ENCODE results near the gene PASK.
A peak's percentile ranks its signal among the peaks of the same experiment; 100 is the strongest.
"Not testable (repeated sequence)": the region's sequence is repeated elsewhere in the genome, so short reads cannot be mapped to it uniquely, and the experiment has no call there.

Gene PASK

DNA sequence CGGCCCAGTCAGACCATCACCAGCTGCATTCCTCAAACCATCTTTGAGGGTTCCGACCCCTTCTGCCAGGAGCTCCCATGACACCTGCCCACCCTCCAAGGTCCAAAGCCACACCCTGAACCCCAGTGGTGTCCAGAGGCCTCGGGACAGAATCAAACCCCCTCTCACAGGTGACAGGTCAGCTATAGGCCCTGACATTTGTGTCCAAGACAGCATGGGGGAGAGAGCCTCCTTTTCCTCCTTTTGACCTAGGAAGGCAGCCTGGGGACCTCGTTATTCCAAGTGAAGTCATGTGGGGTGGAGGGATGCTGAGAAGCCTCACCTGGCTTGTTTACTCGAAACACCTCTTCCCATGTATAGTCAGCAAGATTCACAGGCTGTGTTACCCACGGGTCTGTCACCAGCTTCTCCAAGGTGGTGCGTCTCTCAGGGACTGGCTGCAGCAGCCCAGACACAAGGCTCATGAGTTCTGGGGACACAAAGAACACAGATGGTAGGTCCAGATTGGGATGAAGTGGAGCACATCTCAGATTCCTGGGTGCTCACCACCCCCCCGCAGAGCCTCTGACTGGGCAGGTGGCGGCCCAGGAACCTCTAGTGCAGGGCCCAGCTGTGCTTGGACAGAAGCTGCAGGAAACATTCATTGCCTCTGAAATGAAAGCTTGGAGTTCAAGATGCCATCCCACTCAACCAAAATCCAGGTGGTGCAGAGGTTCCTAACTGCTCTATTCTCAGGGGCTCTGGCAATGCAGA, 42.1 kb downstream of the PASK start:
- DNase-seq (ENCODE audit: low read depth, low spot score) = no peak

DNA sequence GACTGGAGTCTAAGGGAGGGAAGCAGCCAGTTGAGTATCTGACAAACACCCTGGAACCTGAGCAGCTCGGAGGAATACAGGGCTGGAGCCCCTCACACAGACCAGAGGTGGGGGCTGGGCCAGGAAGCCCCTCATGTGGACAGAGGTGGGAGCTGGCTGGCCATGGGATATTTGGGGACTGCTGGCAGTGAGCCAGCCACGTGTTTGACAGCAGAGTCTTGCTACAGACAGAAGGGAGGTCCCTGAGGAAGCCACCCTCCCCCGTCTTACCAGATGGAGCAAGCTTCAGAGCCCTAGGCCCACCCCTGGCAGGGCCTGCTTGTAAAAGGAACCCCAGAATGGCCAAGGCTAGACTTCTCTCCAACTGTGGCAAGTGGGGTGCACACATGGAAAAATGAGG, 43.6 kb downstream of the PASK start:
- no peak for DNase-seq (ENCODE audit: low read depth, low spot score)

- not testable (repeated sequence) for DNase-seq (ENCODE audit: low read depth, low spot score)
Measured at GRCh38 chr2:241104611-241105010, 44.7 kb downstream of the PASK start.

GRCh38 chr2:241103176-241103595, 46.1 kb downstream of the PASK start:
- no peak for DNase-seq (ENCODE audit: low read depth, low spot score)

DNA sequence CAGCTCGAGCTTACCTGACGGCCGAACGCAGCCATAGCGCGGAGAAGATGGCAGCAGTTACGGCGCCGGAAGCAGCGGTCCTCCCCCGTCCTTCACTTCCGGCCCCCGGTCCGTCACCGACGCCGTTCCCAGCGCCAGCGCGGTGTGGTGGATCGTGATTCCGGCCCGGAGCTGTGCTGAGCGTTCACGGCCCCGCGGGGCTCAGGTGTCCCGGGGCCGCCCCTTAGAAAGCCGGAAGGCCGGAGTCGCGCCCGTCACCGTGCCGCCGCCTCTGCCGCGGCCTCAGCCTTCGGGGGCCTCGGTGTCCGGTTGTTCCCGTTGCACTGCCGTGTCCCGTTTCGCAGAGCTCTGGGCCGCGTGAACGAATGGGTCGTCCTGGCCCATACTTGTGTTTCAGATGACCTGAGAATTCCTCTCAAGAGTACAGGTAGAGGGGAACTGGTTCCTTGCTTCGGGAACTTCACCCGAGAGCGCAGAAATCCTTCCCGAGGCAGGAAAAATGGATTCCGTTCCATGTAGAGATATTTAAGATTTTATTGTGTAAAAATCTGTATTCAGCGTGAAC, 47.0 kb downstream of the PASK start, which contains the start of gene MTERF4:
Gene MTERF4, minus strand, starts transcription at position 49 of the 565 bp plus-strand sequence. Its CDS starts 14 bp downstream, at position 35.
- peak; percentile 68 for DNase-seq (ENCODE audit: low read depth, low spot score)

GRCh38 chr2:241099246-241099645, 50.0 kb downstream of the PASK start:
- no peak for DNase-seq (ENCODE audit: low read depth, low spot score)

DNA sequence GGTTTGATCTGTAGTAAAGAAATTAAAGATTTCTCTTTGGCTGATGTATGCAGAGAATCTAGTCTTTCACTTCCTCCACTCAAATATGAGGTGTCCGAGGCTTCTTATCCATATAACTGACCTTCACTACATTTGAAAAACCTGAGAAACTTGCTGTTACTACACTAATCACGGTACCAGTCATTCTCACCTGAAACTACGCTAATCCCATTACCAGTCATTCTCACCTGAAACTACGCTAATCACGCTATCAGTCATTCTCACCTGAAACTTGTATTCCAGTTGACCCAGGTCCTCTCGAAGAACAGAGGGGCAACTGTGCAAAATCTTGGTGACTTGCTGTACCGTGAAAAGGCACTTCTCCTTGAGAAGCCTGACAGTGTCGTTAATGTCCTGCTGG, 52.3 kb downstream of the PASK start:
- DNase-seq (ENCODE audit: low read depth, low spot score) = no peak

DNA sequence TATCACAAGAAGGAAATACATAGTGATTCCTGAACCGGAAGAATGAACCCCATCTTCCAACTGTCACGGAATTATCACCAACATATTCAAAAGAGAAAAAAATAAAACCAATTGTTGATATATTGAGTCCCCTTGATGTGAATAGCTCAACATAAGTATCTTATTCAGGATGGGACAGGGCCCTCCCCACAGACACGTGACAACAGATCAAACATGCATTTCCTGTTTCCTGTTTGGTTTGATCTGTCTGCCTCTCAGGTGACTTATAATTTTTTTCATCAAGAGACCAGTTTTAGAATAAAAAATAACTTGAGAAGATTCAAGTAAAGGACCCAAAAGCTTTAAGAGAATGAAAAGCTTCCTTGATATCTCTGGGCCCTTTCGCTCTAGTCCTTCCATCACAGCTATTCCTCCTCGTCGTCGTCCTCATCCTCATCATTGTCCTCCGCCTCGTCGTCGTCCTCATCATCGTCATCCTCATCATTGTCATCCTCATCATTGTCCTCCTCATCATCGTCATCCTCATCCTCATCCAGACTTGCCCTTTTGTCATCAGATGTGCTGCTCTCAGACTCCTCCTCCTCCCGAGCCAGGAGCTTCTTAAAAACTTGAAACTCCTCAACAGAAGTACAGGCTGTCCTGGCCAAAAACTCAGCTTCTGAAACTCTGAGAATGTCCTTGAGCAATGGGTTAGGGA, 53.5 kb downstream of the PASK start:
- DNase-seq (ENCODE audit: low read depth, low spot score) = no peak

DNA sequence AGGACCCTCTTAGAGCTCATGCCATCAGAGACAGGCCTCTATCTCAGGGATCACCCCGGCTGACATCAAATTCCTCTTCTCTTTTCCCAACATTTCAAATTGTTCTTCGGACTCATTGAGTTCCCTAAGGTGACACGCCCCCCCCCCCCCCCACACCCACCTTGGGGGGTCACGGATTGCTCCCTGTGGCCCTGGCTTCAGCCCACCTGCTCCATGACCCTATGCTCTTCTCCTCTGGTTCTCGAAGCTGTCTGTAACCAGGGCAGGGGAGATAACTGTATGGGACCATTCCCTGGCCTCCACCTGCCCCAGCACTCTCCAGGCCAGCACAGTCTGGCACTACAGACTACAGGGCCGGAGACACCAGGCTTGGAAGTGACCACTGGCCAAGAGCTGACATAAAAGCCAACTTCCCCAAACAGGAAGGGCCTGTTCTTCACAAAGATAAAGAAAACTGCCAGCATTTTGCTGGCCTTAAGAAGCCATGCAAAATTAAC, 54.3 kb downstream of the PASK start:
- no peak for DNase-seq (ENCODE audit: low read depth, low spot score)

DNA sequence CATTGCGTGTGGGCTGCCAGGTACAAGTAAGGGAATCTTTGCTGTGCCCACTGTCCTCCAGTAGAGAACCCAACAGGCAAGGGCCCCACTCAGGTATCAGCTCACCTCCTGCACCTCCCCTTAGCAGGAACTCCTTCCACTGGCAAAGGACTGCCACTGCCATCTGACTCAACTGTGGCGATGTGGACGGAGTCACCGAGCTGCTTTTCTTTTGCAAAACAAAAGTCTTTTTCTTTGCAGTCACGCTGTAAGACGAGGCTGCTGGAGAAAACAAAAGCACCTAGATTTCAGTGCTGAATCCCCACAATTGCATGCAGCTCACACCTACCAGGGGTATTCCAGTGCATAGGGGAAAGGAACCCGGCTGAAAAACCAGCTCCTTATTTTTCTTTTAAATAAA, 55.1 kb downstream of the PASK start:
- no peak for DNase-seq (ENCODE audit: low read depth, low spot score)

DNA sequence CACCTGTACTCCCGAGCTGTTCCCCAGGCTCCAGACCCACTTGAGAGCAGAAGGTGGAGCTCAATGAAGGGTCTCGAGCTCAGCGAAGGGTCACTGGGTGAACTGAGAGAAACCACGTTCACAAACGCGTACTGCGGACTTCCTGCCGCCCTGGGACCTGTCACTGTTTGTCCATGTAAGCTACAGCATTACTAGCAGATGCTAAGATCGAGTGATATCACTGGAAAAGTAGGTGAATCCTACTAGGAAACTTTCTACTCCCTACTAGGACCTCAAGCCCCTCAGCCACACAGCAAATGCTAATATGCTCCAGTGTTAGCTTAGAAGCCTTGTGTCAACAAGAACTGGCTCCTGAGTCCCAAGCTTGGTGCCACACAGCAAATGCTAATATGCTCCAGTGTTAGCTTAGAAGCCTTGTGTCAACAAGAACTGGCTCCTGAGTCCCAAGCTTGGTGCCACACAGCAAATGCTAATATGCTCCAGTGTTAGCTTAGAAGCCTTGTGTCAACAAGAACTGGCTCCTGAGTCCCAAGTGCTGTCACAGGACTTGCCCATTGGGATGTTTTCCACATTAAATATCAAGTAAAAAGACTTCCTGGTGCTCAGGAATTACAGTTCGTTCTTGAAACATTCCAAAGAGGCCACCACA, 56.0 kb downstream of the PASK start:
- DNase-seq (ENCODE audit: low read depth, low spot score) = not testable (repeated sequence)

- no peak for DNase-seq (ENCODE audit: low read depth, low spot score)
Measured at GRCh38 chr2:241092677-241093076, 56.6 kb downstream of the PASK start.

GRCh38 chr2:241091734-241092445, 57.4 kb downstream of the PASK start:
- no peak for DNase-seq (ENCODE audit: low read depth, low spot score)

DNA sequence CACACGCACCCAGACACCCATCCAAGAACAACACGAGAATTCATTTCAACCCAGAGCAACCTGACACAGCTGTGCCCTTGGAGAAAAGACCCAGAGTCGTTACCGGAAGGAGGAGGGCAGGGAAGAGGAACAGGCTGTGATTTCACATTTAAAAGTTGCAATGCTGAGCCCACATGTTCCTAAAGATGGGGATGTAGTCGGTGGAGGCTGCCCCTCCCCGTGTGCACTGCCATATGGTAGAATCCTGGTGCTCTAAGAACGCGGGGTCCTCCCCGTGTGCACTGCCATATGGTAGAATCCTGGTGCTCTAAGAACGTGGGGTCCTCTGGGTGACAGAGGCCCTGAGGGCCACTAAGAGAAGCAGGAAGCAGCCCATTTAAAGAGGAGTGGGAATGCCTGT, 58.1 kb downstream of the PASK start:
- DNase-seq (ENCODE audit: low read depth, low spot score) = no peak

DNA sequence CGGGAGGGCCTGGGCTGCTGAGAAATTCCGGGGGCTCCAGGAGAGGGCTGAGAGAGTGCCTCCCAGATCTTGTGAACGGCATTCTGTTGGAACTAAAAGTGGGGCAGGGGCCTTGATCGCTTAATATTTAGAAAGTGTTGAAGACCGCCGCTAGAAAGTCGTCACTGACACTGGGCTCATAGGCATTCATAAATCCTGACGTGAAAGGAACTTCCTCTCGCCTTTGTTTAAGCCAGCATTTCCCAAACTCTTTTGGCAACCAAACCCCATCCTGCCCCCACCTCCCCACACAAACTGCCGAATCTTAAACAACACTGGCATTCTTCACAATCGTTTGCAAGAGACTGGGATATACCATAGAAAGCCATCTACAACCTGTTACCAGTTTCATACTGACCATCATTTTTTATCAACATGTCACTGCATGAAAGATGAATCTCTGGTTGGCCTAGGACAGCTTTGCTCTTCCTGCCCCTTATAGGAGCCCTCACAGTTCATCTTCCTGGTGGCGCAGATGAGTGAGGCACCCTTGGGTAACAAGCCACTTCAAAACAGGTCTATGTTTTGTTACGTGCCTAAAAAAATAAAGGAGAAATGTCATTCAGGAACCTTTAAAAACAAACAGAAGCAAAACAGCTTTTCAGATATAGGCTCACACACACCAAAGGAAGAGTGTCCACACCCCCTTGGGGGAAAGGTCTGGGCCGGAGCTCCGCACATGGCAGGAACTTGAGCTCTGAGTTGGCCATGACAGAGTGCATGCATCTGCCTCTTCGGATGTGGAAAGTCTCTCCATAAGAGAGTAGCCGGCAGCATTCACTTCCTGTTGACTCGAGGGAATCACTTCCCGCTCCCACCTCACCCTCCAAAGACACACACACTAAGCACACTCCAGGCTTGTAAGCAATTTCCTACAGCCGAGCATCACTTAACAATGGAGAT, 60.2 kb downstream of the PASK start:
- DNase-seq (ENCODE audit: low read depth, low spot score) = no peak

DNA sequence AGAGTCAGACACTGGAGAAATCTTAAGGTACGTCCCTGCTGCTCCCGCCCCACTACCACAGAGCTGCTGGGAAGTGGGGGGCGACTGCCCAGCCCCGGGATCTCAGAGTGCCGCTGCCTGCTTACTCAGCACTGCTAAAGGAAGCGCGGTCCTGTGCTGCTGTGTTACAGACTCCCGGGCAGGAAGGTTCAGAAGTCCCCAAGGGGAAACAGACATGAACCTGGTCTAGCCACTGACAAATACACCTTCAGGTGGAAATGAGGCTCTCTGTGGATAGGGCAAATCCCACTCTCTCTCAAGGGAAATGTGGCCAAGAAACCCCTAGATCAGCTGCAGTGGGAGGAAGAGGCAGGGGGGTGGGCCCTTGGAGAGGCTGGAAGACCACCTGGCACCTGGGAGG, 60.9 kb downstream of the PASK start:
- no peak for DNase-seq (ENCODE audit: low read depth, low spot score)

DNA sequence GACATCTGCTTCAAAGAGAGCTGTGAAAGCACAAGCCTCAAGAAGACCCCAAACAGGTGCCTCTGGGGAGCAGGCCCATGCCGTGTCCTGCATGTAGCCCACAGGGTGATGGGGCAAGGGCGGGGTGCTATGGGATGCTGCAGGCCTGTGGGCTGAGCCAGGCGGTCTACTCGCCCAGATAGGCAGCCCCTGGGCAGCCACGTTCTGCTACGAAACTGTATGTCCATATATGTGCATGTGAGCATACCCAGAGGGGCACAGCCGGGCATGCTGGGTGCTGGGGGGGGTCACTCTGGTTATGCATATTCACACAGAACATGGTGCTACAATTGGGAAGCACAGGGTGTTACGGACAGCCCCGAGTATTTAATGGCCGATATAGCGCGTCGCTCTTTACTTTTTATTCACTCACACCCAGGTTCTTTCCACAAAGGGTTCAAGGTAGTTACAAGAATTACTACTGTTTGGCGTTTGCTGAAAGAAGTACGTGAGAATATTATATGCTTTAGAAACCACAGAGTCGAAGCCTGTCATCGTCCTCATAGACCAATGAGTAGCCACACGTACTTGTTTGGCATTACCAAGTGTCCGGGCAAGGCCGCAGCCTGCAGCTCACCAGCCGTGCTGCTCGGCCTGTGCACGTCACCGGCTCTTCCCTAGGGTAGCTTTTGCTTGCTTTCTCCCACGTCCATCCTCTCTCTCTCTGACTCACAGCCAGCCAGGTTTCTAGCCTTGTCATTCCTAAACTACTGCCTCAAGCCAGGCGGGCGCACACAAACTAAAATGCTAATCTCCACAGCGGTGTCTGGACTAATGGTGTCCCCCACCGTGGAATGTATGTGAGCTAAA, 61.6 kb downstream of the PASK start:
- no peak for DNase-seq (ENCODE audit: low read depth, low spot score)

DNA sequence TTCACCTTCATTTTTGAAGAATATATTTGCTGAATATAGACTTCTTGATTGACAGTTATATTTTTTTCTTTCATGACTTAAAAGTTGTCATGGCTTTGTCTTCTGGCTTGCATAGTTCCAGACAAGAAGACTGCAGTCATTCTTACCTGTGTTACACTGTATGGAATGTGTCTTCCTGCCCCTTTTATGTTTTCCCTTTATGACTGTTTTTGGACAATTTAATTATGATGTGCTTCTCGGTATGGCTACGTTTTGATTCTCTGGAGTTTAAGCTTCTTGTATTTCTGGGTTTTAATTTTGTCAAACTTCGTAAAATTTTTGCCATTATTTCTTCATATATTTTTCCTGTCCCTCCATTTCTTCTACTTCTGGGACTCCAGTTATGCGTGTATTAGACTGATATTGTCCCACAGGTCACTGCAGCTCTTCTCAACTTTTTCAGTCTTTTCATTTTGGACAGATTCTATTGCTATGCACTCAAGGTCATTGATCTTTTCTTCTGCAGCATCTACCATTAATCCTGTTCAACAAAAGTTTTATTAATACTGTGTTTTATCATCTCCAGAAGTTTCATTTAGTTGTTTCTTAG, 64.3 kb downstream of the PASK start:
- DNase-seq (ENCODE audit: low read depth, low spot score) = no peak

DNA sequence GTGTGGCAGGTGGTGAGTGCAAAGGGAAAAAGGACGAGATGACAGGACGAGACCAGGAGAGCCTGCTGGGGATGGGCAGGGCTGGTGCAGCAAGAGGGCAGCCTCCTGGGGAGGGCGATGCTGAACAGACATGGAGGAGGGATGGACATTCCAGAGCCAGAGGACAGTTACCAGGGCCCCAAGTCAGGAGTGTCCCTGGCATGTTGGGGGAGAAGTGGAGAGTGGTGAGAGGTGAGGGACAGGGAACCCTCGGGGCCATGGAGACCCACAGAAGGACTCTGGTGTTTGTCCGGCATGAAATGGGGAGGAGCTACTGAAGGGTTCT, 66.2 kb downstream of the PASK start:
- DNase-seq (ENCODE audit: low read depth, low spot score) = no peak
